ENCODE measurements around the gene SPHK1.

Gene SPHK1

GRCh38 chr17:76408037-76408849 lies 23.8 kb downstream of the SPHK1 start:
- DNase-seq: peak in 1 of 2 experiments; percentile 41

DNA sequence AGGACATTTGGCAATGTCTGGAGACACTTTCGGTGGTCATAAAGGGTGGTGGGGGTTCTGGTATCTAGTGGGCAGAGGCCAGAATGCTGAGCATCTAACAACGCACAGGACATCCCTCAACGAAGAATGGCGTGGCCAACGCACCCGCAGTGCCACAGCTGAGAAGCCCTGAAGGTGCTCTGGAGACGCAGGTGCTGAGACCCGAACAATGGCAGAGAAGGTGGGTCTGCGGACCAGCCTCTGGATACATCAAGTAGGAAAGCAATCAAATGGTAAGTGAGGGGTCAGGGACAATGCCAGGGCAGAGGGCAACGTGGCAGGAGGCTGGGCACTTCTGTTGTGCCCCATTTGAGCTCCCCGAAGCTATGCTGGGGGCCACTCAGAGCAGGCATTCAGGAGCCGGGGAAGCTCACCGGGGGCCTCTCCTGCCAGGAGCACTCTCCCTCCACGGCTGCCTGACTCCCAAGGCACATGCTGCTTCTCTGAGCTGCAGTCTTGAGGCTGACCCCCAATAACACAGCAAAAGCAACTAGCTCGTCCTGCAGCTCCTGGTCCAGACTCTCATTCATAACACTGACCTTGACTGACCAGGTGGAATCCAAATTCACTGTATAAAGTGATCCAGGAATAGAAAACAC lies 26.0 kb downstream of the SPHK1 start:
- no peak for DNase-seq

DNA sequence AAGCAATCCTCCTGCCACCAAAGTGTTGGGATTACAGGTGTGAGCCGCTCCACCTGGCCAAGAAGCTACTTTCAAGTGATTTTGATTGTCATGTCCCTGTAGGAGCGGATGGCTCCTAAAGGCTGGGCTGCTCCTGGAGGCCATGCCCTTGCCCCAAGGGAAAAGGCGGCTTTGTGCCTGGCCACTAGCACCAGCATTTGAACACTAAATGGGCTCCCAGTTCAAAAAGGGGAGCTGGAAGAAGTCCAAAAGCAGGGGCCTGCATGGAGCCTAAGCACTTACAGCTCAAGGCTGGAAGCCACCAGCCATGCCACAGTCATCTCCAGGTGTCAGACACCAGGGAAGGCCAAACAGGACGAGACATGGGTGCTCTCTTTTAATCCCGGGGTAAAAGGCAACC lies 26.8 kb downstream of the SPHK1 start:
- DNase-seq: no peak

- no peak for DNase-seq
Observed at GRCh38 chr17:76414334-76415295, 30.2 kb downstream of the SPHK1 start.

GRCh38 chr17:76415786-76416185 lies 31.4 kb downstream of the SPHK1 start:
- DNase-seq: no peak

DNA sequence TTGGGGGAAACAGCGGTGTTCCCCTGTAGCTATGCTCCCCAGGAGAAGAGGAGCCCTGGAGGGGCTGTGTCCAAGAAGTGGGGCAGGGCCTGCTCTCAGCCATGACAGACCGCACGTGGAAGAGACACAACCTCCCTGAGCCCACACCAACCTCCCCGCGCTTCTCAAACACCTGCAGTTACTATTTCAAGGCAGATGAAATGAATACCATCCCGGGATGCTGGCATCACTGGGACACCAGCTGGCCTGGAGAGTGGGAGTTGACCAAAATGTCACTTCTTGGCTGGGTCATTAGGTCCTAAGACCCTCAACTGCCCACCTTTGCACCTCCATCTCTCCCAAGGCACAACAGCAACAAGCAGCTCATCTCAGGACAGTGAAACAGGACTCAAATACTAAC lies 32.0 kb downstream of the SPHK1 start:
- no peak for DNase-seq

DNA sequence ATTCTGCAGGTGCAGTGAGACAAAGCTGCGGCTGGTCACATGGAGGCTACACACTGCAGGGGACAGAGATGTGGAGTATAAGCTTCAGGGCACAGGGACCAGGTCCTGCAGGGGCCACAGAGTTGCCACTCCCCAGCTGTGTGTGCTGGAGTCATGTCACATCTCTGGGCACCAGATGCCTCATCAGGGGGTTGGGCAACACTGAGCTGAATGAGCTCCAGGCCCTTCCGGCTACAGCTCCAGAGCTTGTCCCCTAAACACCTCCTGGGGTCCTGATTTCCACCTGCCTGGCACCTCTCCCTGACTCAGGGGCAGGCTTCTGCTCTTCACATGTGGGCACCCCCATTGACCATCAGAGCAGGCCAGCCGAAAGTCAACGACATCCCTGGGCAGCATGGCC lies 32.5 kb downstream of the SPHK1 start:
- DNase-seq: no peak

DNA sequence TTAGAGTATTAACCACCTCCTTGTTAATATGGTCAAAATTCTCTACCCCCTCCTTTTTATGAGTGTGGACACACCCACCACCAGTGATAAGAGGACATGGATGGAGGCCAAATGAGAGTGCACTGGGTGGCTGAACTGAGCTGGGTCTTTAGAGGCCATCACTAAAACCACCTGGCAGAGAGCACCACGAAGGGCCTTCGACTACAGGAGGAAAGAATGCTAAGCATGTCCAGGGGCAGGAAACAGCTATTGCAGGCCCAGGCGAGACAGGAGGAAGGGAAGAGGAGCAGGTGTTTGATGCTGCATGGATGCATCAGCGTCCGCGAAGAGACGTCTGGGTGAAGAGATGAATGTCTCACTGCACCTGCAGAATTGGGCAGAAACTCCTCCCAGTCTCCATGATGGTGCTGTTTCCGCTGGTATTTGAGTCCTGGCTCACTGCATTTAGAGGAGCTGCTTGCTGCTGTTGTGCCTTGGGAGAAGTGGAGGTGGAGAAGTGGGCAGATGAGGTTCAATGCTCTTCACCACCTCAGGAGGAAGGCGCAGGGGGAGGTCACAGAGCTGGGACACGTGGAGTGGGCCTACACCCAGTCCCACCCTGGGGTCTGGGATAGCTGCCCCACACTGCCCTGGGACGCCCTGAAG lies 33.2 kb downstream of the SPHK1 start:
- peak in 1 of 2 experiments; percentile 49 for DNase-seq

DNA sequence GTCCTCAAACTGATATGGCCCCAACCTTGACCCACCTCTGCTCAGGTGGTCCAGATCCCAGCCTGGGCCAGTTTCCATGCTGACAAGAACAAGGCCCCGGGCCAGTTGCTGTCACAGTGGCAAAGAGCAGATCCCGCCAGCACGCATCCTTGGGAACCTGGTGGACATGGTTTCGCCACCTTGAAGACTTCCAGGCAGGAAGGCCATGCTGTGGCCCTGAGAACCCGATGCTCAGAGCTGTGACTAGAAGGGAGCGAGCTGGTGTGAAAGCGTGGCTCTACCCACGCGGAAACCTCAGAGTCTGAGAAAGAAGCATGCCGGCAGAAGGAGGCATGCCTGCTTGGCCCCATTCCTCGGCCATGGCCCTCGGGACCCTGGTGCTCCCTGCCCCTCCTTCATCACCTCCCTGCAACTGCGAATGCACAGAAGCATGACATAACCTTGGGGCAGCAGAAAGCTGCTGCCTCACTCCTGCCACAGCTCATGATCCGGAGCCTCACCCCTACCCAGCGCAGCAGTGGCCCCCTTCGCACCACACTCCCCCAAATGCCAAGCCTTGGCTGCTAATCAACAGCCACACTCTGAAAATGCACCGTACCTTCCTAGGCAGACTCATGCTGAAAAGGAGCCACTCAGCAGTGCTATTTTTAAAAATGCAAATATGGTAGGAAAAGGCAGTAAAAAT lies 35.3 kb downstream of the SPHK1 start:
- DNase-seq: no peak

DNA sequence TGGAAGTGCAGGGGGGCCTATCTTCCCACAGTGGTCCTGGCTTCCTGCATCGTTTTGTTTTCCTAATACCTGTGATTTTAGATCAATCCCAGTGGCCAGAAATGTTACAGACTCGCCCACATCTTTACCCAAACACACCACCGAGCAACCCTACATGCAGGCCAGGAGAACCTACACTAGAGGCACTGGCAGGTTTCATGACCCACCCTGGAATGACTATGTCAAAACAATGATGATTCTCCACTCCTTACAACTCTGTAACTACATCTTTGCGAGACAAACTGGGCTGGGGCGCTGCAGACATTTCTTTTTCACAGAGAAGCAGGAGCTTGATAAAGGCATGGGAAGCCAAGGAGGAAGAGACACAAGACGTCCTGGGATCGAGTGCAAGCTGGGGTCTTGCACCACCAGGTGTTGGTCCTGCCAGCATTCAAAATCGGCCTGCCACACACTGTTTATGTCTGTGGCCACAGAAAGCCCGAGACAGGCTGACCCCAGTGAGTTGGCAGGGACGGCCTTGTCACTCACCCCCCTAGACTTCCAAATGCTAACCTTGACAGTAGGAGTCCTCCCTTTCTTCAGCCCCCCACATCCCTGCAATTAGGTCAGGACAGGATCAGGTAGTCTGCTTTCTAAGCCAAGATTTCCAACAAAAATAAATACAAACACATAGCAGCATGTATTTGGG lies 36.1 kb downstream of the SPHK1 start:
- no peak for DNase-seq

- no peak for DNase-seq
Observed at GRCh38 chr17:76421044-76421407, 36.6 kb downstream of the SPHK1 start.

- DNase-seq: no peak
Observed at GRCh38 chr17:76422406-76422805, 38.0 kb downstream of the SPHK1 start.

- DNase-seq: no peak
Observed at GRCh38 chr17:76422860-76423259, 38.5 kb downstream of the SPHK1 start.

- no peak for DNase-seq
Observed at GRCh38 chr17:76426853-76427252, 42.4 kb downstream of the SPHK1 start.

- DNase-seq: no peak
Observed at GRCh38 chr17:76427501-76428231, 43.3 kb downstream of the SPHK1 start.

DNA sequence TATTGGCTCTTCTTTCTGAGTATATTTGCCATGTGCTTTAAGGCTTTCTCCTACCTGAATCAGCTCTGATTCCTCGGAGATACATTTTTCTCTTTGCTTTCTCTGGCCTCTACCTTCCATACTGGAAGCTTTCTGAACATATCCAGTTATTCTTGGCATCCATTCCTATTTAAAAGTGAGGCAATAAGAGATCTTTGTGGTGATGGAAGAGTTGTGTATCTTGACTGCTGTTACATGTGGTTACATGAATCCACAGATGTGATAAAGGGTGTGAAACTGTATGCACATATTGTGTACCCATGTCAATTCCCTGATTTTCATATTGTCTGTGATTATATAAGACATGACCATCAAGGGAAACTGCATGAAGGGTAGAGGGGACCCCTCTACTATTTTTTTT lies 44.1 kb downstream of the SPHK1 start:
- DNase-seq: no peak

DNA sequence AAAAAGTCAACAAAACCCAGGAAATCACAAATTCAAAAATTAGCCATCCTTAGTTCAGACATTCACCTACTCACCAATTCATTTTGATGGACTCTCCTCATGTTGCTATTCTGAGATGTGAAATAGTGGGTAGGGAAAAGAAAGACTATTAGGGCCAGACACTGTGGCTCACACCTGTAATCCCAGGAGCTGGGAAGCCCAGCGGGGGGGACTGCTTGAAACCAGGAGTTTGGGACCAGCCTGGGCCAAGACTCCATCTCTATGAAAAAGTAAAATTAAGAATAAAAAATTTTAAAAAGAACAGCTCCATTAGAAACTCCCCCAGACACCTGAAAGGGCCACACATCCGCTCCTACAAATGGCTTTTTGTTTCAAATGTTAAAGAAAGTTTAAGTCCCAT lies 47.1 kb downstream of the SPHK1 start:
- no peak for DNase-seq

DNA sequence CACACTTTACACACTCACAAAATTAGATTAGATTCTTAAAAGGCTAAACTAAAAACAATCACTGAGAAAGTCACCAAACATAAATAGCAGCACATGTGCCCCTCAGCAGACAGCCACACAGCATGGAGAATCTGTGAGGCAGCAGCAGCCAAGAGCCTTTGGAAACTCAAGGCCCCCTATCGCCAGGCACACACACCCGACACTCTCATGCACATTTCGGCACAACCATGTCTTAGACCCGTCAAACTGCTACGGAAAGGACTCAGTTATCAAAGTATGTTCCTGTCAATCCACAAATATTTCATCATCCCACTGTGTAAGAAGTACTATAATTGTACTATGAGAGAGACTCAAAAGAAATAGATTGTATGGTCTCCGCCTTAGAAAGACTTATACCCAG lies 47.6 kb downstream of the SPHK1 start:
- no peak for DNase-seq

DNA sequence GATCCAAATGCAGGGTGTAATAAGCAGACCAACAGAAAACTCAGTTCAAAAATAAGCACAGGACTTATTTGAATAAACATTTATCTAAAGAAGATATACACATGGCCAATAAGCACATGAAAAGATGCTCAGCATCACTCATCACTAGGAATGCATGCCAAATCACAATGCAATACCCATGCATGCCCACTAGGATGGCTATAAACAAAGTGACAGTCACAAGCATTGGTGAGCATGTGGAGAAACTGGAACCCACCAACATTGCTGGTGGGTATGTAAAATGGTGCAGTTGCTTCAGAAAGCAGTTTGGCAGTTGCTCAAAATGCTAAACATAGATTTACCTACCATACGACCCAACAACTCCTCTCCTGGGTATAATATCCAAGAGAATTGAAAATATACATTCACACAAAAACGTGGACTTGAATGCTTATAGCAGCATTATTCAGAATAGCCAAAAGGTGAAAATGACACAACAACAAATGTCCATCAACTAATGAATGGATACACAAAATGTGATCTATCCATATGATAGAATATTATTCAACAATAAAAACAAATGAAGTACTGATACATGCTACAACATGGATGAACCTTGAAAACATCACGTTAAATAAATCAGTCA lies 48.4 kb downstream of the SPHK1 start:
- no peak for DNase-seq

DNA sequence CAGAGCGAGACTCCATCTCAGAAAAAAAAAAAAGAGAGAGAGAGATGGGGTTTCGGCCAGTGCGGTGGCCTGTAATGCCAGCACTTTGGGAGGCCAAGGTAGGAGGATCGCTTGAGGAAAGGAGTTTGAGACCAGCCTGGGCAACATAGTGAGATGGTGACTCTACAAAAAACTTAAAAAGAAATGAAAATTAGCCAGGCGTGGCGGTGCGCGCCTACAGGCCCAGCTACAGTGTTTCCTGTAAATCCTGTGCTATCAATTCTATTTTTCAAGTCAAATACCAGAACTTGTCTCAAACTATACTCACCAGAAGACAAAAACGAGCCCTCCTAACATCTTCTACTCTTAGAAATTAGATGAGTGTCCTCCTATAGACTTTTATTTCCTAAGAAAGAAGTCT lies 49.3 kb downstream of the SPHK1 start:
- DNase-seq: no peak

DNA sequence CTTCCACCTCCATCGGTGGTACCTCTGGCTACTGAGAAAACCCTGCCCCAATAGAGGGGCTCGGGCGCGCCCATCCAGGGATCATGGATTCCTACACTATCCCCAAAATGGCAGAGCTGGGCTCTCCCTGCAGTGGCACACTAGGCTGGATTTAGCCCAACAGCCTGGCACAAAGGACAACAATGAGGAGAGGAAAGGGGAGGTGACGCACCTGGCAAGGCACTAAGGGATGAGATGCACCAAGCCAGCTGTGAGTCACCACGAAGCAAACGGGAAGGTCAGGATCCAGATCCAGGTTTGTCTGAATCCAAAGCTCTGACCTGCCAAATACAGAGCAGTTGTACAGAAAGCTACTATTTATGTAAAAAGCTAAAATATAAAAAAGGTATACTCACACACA lies 50.5 kb downstream of the SPHK1 start:
- DNase-seq: no peak

Measured in NCI-H187 (cell line).